ENCODE measurements around the gene NCKAP5. TPM values are rescaled to one million over a fixed set of nuclear protein-coding genes. Genes with fewer than 3 reads are reported as not detected.

NCKAP5 gene
- total and polyA plus RNA-seq, 2 of the 8 experiments (the other 6 are each of a cell fraction or from before 2014, with no cell fraction given): 0.27 to 0.86 TPM

- Histone ChIP-seq H2AFZ (ENCODE audit: low read length) (no peak overlapping the region), H3K9me3 (ENCODE audit: insufficient read depth in 2 of 2, low read depth in 1 of 2, low read length in 1 of 2) (no peaks in the 10 kb centered on the region), H2BK20ac (ENCODE audit: low read length) (no peak overlapping the region), H3K23me2 (ENCODE audit: low read depth, low read length) (no peaks in the 10 kb centered on the region), H3K27ac (ENCODE audit: low read depth, low read length) (no peak overlapping the region), H3K36me3 (ENCODE audit: control insufficient read depth in 2 of 4, insufficient read depth in 4 of 4, low read length in 3 of 4) (no peaks in the 10 kb centered on the region), H2BK5ac (ENCODE audit: low read depth, low read length) (no peak overlapping the region), H3K9ac (replicated peaks in 1 of 4; ENCODE audit: extremely low read depth in 1 of 4, low read depth in 3 of 4, low read length in 3 of 4) (no peak overlapping the region), H3K79me2 (ENCODE audit: control insufficient read depth in 1 of 2, insufficient read depth in 2 of 2, low read length in 2 of 2) (no peaks in the 10 kb centered on the region), H3K4ac (replicated peaks; ENCODE audit: insufficient read length, low read depth, low read length) (no peak overlapping the region), H4K91ac (replicated peaks; ENCODE audit: insufficient read length, low read length) (no peak overlapping the region), H3K14ac (ENCODE audit: insufficient read length) (no peak overlapping the region), H4K20me1 (replicated peaks in 1 of 2; ENCODE audit: control insufficient read depth in 1 of 2, insufficient read depth in 2 of 2, low read length in 2 of 2) (no peaks in the 10 kb centered on the region), H4K8ac (ENCODE audit: extremely low read depth, insufficient read depth, low read length) (no peak overlapping the region), H3K18ac (ENCODE audit: extremely low read depth, low read length) (no peak overlapping the region), H3K4me3 (ENCODE audit: extremely low read depth in 1 of 4, insufficient read depth in 2 of 4, low read depth in 3 of 4, low read length in 4 of 4) (no peak overlapping the region), H2AK5ac (ENCODE audit: low read depth, low read length) (no peak overlapping the region), H3K79me1 (ENCODE audit: low read depth, low read length) (no peaks in the 10 kb centered on the region), H3K23ac (ENCODE audit: insufficient read length) (no peak overlapping the region), H2BK120ac (replicated peaks; ENCODE audit: low read depth, low read length) (no peak overlapping the region), H2BK15ac (ENCODE audit: low read length) (no peak overlapping the region), H3K4me2 (ENCODE audit: insufficient read depth in 1 of 2, low read depth in 2 of 2, low read length in 2 of 2) (no peak overlapping the region), H4K5ac (ENCODE audit: insufficient read length, low read depth, low read length) (no peak overlapping the region), H3K56ac (replicated peaks; ENCODE audit: insufficient read length, low read depth, low read length) (no peak overlapping the region), H3K27me3 (replicated peaks in 1 of 4; ENCODE audit: control insufficient read depth in 3 of 4, extremely low read depth in 1 of 4, insufficient read depth in 3 of 4, low read length in 3 of 4) (no peaks in the 10 kb centered on the region), H2BK12ac (ENCODE audit: low read depth, low read length) (no peak overlapping the region), H3K4me1 (replicated peaks in 1 of 4; ENCODE audit: control insufficient read depth in 3 of 4, insufficient read depth in 4 of 4, low read length in 3 of 4) (no peaks in the 10 kb centered on the region)
- CTCF ChIA-PET (ENCODE audit: partially characterized antibody): interaction anchor here (1.0 kb wide), 1 partner anchor 219 kb away, joined by 3 read pairs; no protein-coding TSS in a partner anchor
- FAIRE-seq (no peak), DNase-seq (ENCODE audit: low read depth in 1 of 2, low spot score in 2 of 2) (no peak)
- POLR2A ChIA-PET (ENCODE audit: partially characterized antibody): no interaction called here
- 93% methylated on average over 3 of the region's 3 CpGs; no CpG with 5 or more reads in 1 of the 2 experiments for WGBS, 2 experiments (ENCODE audit: extremely low coverage in 1 of 2, insufficient coverage in 1 of 2, insufficient read length in 1 of 2, insufficient replicate concordance in 2 of 2, low coverage in 1 of 2, low lambda C conversion rate in 2 of 2, missing lambda C conversion rate in 1 of 2)
- TF ChIP-seq CHD1 (IDR thresholded peaks at IDR 0.05; ENCODE audit: low read depth, low read length): no peak
- no peak for TF ChIP-seq KDM5A (IDR thresholded peaks at IDR 0.05; ENCODE audit: low read length)
- no peak for TF ChIP-seq TCF12 (IDR thresholded peaks at IDR 0.05; ENCODE audit: low read depth, low read length)
- no peak for TF ChIP-seq CTBP2 (IDR thresholded peaks at IDR 0.05; ENCODE audit: borderline replicate concordance, insufficient read depth, insufficient read length, low read length)
- TF ChIP-seq GABPA (IDR thresholded peaks at IDR 0.05; ENCODE audit: borderline replicate concordance, insufficient read depth, low read length): no peak
- TF ChIP-seq ATF3 (IDR thresholded peaks at IDR 0.05; ENCODE audit: insufficient read depth, low read depth, low read length): no peak
- TF ChIP-seq EGR1 (IDR thresholded peaks at IDR 0.05; ENCODE audit: borderline replicate concordance, low read depth, low read length): no peak
- no peak for TF ChIP-seq RNF2 (IDR thresholded peaks at IDR 0.05; ENCODE audit: borderline replicate concordance, low read depth, low read length, missing control alignments, poor library complexity, severe bottlenecking)
- no peak for TF ChIP-seq POLR2AphosphoS5 (IDR thresholded peaks at IDR 0.05; ENCODE audit: low read depth, low read length)
- TF ChIP-seq GTF2F1 (IDR thresholded peaks at IDR 0.05; ENCODE audit: borderline replicate concordance, low read depth, low read length): no peak
- TF ChIP-seq HDAC6 (IDR thresholded peaks at IDR 0.05; ENCODE audit: low read depth, low read length): no peak
- no peak for TF ChIP-seq TAF1 (IDR thresholded peaks at IDR 0.05; ENCODE audit: low read depth, low read length)
Measured at GRCh38 chr2:133484784-133485183, 83.5 kb downstream of the NCKAP5 start.
